ENCODE measurements around the gene FBXO8.

- no peak for TF ChIP-seq CTCF (IDR thresholded peaks at IDR 0.05)
- TF ChIP-seq POLR2A (IDR thresholded peaks at IDR 0.05): no peak
These were observed 27.2 kb downstream of the FBXO8 start for GRCh38 chr4:174256277-174256713.
